ENCODE data around the gene DPH1. TPM values are rescaled to one million over a fixed set of nuclear protein-coding genes. Genes with fewer than 3 reads are reported as not detected.

DPH1 gene
- total RNA-seq, 1 experiment from 2014 or later: 16.5 TPM

GRCh38 chr17:2050300-2051060 is 20.5 kb downstream of the DPH1 start:
- no peak for DNase-seq (ENCODE audit: low spot score)

GRCh38 chr17:2051061-2051932 is 21.3 kb downstream of the DPH1 start:
- no peak for DNase-seq (ENCODE audit: low spot score)

GRCh38 chr17:2051933-2052559 is 22.1 kb downstream of the DPH1 start:
- DNase-seq (ENCODE audit: low spot score): no peak

GRCh38 chr17:2053380-2054261 is 23.7 kb downstream of the DPH1 start:
- no peak for DNase-seq (ENCODE audit: low spot score)

GRCh38 chr17:2054262-2054511 is 24.2 kb downstream of the DPH1 start:
- no peak for DNase-seq (ENCODE audit: low spot score)

GRCh38 chr17:2054512-2055291 is 24.7 kb downstream of the DPH1 start, which contains the start of gene HIC1:
TSS of gene HIC1 (plus strand) at chr17:2055103. CDS start at chr17:2056691, 1,588 bp downstream.
- DNase-seq (ENCODE audit: low spot score): no peak

GRCh38 chr17:2055292-2056205 is 25.6 kb downstream of the DPH1 start:
- no peak for DNase-seq (ENCODE audit: low spot score)

- DNase-seq (ENCODE audit: low spot score): no peak
Observed at GRCh38 chr17:2056206-2057174, 26.5 kb downstream of the DPH1 start.

- no peak for DNase-seq (ENCODE audit: low spot score)
Observed at GRCh38 chr17:2057175-2057759, 27.3 kb downstream of the DPH1 start.

- no peak for DNase-seq (ENCODE audit: low spot score)
Observed at GRCh38 chr17:2057760-2058585, 28.0 kb downstream of the DPH1 start.

GRCh38 chr17:2058586-2059546 is 28.9 kb downstream of the DPH1 start:
- DNase-seq (ENCODE audit: low spot score): no peak

- DNase-seq (ENCODE audit: low spot score): no peak
Observed at GRCh38 chr17:2059547-2060384, 29.8 kb downstream of the DPH1 start.

- no peak for DNase-seq (ENCODE audit: low spot score)
Observed at GRCh38 chr17:2060385-2060658, 30.4 kb downstream of the DPH1 start.

GRCh38 chr17:2060681-2061440 is 30.9 kb downstream of the DPH1 start:
- DNase-seq (ENCODE audit: low spot score): no peak
